HepG2 (cell line): Measurements from ENCODE around the gene TANC1. TPM values are rescaled to one million over a fixed set of nuclear protein-coding genes. Genes with fewer than 3 reads are reported as not detected.

ENCODE experiments used
- ATAC-seq: fragments of 200-7000 bp; cut with Tn5 transposase; 3 replicates; pipeline ENCODE4 v1.9.1; 2020; ENCODE audit warnings: mild to moderate bottlenecking, moderate library complexity
- BruUV-seq: library from RNA; stranded (reverse); fragments of 400-500 nt; replicated peaks from 2 replicates; lab custom pipeline; 2021; lab: Mats Ljungman, UMichigan
- CTCF ChIA-PET: fragments of 300-600 bp; formaldehyde crosslinking; extraction: SDS; loops from one replicate; lab custom pipeline; 2021; ENCODE audit warnings: low total read pairs, inconsistent platforms, low intra/inter-chr PET ratio; lab: Yijun Ruan, JAX
- POLR2A ChIA-PET: fragments of 350-600 bp; sonication (Branson Sonifier 250); formaldehyde crosslinking; loops from one replicate; lab custom pipeline; 2020; ENCODE audit warnings: antibody characterized with exemption, inconsistent platforms; lab: Yijun Ruan, JAX
- DNase-seq: peaks from one replicate; pipeline ENCODE4 v3.0.0-alpha.2; 2015; ENCODE audit warnings: low spot score
- FAIRE-seq: peaks from 3 replicates; lab custom pipeline; 2011; peaks lifted over from hg19 to GRCh38; lab: Jason Lieb, UNC
- H2AFZ ChIP-seq: one replicate; pipeline ENCODE4 v1.6.1; 2011; ENCODE audit warnings: low read length, inconsistent platforms
- H3K27ac ChIP-seq: fragments of 300-600 bp; 3 replicates; pipeline ENCODE4 v1.8.0; 2011; ENCODE audit warnings: mixed run types, mild to moderate bottlenecking, mixed read lengths, low read length, inconsistent platforms; ENCODE audit not compliant: insufficient read depth; ENCODE audit errors: extremely low read length
- H3K27me3 ChIP-seq, 2 experiments: fragments of 200-600 bp in 1 of 2; 2 replicates in 1 of 2; 3 replicates in 1 of 2; pipeline versions ENCODE4 v1.6.0 to v1.8.0; 2011; ENCODE audit warnings: low read length in 2 of 2, mild to moderate bottlenecking in 2 of 2, moderate library complexity in 2 of 2, inconsistent platforms in 1 of 2; ENCODE audit not compliant: insufficient read depth in 2 of 2, control insufficient read depth in 1 of 2
- H3K36me3 ChIP-seq, 2 experiments: fragments of 200-600 bp in 1 of 2; replicated peaks in 1 of 2; 2 replicates in 1 of 2; 3 replicates in 1 of 2; pipeline versions ENCODE4 v1.5.1 to v1.8.0; 2011; ENCODE audit warnings: low read length in 2 of 2, inconsistent platforms in 1 of 2; ENCODE audit not compliant: insufficient read depth in 2 of 2, control insufficient read depth in 1 of 2
- H3K4me1 ChIP-seq: 2 replicates; pipeline ENCODE4 v1.5.1; 2012; ENCODE audit warnings: low read length, inconsistent platforms; ENCODE audit not compliant: insufficient read depth
- H3K4me2 ChIP-seq: 2 replicates; pipeline ENCODE4 v1.6.0; 2011; ENCODE audit warnings: low read depth, low read length, inconsistent platforms
- H3K4me3 ChIP-seq, 3 experiments: fragments of 200-600 bp in 1 of 3; sonication (generic), shearing (Covaris generic) in 1 of 3; replicated peaks in 1 of 3; 2 replicates each; pipeline ENCODE4 v1.5.1; 2011 to 2016; ENCODE audit warnings: low read length in 3 of 3, inconsistent platforms in 2 of 3, low read depth in 2 of 3, mild to moderate bottlenecking in 2 of 3, control low read depth in 1 of 3, mixed read lengths in 1 of 3; ENCODE audit not compliant: insufficient read depth in 1 of 3
- H3K79me2 ChIP-seq: one replicate; pipeline ENCODE4 v1.6.1; 2011; ENCODE audit warnings: low read length, inconsistent platforms; ENCODE audit not compliant: insufficient read depth
- H3K9ac ChIP-seq: 2 replicates; pipeline ENCODE4 v1.6.0; 2011; ENCODE audit warnings: mild to moderate bottlenecking, low read depth, low read length, inconsistent platforms; ENCODE audit not compliant: insufficient read depth
- H3K9me3 ChIP-seq: 2 replicates; pipeline ENCODE4 v1.5.1; 2012; ENCODE audit warnings: mild to moderate bottlenecking, low read length
- H4K20me1 ChIP-seq: 2 replicates; pipeline ENCODE4 v1.6.0; 2011; ENCODE audit warnings: inconsistent platforms, mild to moderate bottlenecking, low read length, moderate library complexity; ENCODE audit not compliant: insufficient read depth
- ATM ChIP-seq: fragments of 450-650 bp; IDR thresholded peaks from 2 replicates; pipeline ENCODE4 v1.7.1; 2017; ENCODE audit warnings: mild to moderate bottlenecking, borderline replicate concordance
- KMT2A ChIP-seq: sonication (generic); formaldehyde crosslinking; IDR thresholded peaks from 2 replicates; pipeline ENCODE4 v1.4.0; 2020; ENCODE audit warnings: missing genetic modification reagents
- NCOA5 ChIP-seq: sonication (generic); formaldehyde crosslinking; IDR thresholded peaks from 2 replicates; pipeline ENCODE4 v1.4.0; 2020; ENCODE audit warnings: missing genetic modification reagents
- SETDB1 ChIP-seq: sonication (generic); formaldehyde crosslinking; IDR thresholded peaks from 2 replicates; pipeline ENCODE4 v1.5.1; 2020; ENCODE audit warnings: missing genetic modification reagents, mild to moderate bottlenecking, borderline replicate concordance
- SRSF4 ChIP-seq: fragments of 200-400 bp; formaldehyde crosslinking; IDR thresholded peaks from one replicate; pipeline ENCODE4 v1.6.1; 2018; ENCODE audit warnings: mild to moderate bottlenecking, low read depth, low read length, moderate library complexity; ENCODE audit not compliant: poor library complexity, severe bottlenecking
- WGBS: methylation state at CpG from one replicate; pipeline ENCODE4 v1.1.6; 2017; ENCODE audit warnings: low lambda C conversion rate; 5-methylcytosine and 5-hydroxymethylcytosine counted together
- in situ Hi-C: cut with HindIII; loops from 2 replicates; pipeline ENCODE4 v1.10.0; 2017; ENCODE audit warnings: low pct_unique_long_range_greater_than_20kb; ENCODE audit not compliant: extremely low pct_ligation_motif_present
- intact Hi-C: fragments of 100-400 bp; cut with micrococcal nuclease; formaldehyde crosslinking; loops from one replicate; pipeline ENCODE4 v1.10.0; 2022; ENCODE audit not compliant: unreplicated experiment
- polyA plus RNA-seq, 8 experiments: library from polyadenylated mRNA; depleted of rRNA in 3 of 8; stranded (reverse) in 7 of 8; unstranded in 1 of 8; fragments of >200 nt; fragmentation: Illumina TruSeq in 4 of 8; extraction: Trizol in 4 of 8; gene quantifications; 2 replicates each; pipeline versions ENCODE4 v1.2.1 to v1.2.3, GENCODE V29; 2011 to 2016; ENCODE audit warnings: low read depth in 4 of 8, missing spikeins in 1 of 8, mixed read lengths in 1 of 8; ENCODE audit not compliant: insufficient read depth in 1 of 8
- total RNA-seq, 5 experiments: library from RNA; depleted of rRNA; stranded (reverse); fragments of >200 nt; fragmentation: Illumina TruSeq; extraction: Trizol; gene quantifications; 2 replicates each; pipeline ENCODE4 v1.2.3, GENCODE V29; 2016; ENCODE audit warnings: low read depth in 1 of 5
- TF ChIP-seq, protein P1 (sequence below): sonication (generic); formaldehyde crosslinking; IDR thresholded peaks from 2 replicates; pipeline ENCODE4 v1.5.0; 2020; ENCODE audit warnings: missing genetic modification reagents, mild to moderate bottlenecking, borderline replicate concordance
- TF ChIP-seq, protein P2 (sequence below): sonication (generic); formaldehyde crosslinking; conservative IDR thresholded peaks from 2 replicates; pipeline ENCODE4 v1.4.0; 2020; ENCODE audit warnings: missing genetic modification reagents
- TF ChIP-seq, protein P3 (sequence below): sonication (generic); formaldehyde crosslinking; IDR thresholded peaks from 2 replicates; pipeline ENCODE4 v1.4.0; 2020; ENCODE audit warnings: mild to moderate bottlenecking, missing genetic modification reagents, borderline replicate concordance

Gene TANC1
- total and polyA plus RNA-seq, 2 of the 13 experiments (the other 11 are each of a cell fraction or from before 2014, with no cell fraction given), result 2.3 to 5.6 TPM

GRCh38 chr2:159044804-159045286, 76.4 kb downstream of the TANC1 start:
- FAIRE-seq (no peak), ATAC-seq (no peak), DNase-seq (no peak)
- Histone ChIP-seq H2AFZ (no peak overlapping the region), H3K9ac (no peak overlapping the region), H3K27ac (no peak overlapping the region), H3K4me1 (no peaks in the 10 kb centered on the region), H3K4me3 (no peak overlapping the region), H3K36me3 (no peaks in the 10 kb centered on the region), H3K4me2 (no peak overlapping the region), H4K20me1 (no peaks in the 10 kb centered on the region), H3K27me3 (no peaks in the 10 kb centered on the region), H3K9me3 (no peaks in the 10 kb centered on the region), H3K79me2 (no peaks in the 10 kb centered on the region)
- TF ChIP-seq KMT2A (CRISPR knock-in tag), result no peak
- TF ChIP-seq SRSF4, result no peak
- TF ChIP-seq ATM, result no peak
- TF ChIP-seq, protein P1, sequence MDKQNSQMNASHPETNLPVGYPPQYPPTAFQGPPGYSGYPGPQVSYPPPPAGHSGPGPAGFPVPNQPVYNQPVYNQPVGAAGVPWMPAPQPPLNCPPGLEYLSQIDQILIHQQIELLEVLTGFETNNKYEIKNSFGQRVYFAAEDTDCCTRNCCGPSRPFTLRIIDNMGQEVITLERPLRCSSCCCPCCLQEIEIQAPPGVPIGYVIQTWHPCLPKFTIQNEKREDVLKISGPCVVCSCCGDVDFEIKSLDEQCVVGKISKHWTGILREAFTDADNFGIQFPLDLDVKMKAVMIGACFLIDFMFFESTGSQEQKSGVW (CRISPR knock-in tag), result no peak
- TF ChIP-seq NCOA5 (CRISPR knock-in tag), result no peak
- TF ChIP-seq, protein P2, sequence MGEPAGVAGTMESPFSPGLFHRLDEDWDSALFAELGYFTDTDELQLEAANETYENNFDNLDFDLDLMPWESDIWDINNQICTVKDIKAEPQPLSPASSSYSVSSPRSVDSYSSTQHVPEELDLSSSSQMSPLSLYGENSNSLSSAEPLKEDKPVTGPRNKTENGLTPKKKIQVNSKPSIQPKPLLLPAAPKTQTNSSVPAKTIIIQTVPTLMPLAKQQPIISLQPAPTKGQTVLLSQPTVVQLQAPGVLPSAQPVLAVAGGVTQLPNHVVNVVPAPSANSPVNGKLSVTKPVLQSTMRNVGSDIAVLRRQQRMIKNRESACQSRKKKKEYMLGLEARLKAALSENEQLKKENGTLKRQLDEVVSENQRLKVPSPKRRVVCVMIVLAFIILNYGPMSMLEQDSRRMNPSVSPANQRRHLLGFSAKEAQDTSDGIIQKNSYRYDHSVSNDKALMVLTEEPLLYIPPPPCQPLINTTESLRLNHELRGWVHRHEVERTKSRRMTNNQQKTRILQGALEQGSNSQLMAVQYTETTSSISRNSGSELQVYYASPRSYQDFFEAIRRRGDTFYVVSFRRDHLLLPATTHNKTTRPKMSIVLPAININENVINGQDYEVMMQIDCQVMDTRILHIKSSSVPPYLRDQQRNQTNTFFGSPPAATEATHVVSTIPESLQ (CRISPR knock-in tag), result no peak
- no peak for TF ChIP-seq SETDB1
- TF ChIP-seq, protein P3, sequence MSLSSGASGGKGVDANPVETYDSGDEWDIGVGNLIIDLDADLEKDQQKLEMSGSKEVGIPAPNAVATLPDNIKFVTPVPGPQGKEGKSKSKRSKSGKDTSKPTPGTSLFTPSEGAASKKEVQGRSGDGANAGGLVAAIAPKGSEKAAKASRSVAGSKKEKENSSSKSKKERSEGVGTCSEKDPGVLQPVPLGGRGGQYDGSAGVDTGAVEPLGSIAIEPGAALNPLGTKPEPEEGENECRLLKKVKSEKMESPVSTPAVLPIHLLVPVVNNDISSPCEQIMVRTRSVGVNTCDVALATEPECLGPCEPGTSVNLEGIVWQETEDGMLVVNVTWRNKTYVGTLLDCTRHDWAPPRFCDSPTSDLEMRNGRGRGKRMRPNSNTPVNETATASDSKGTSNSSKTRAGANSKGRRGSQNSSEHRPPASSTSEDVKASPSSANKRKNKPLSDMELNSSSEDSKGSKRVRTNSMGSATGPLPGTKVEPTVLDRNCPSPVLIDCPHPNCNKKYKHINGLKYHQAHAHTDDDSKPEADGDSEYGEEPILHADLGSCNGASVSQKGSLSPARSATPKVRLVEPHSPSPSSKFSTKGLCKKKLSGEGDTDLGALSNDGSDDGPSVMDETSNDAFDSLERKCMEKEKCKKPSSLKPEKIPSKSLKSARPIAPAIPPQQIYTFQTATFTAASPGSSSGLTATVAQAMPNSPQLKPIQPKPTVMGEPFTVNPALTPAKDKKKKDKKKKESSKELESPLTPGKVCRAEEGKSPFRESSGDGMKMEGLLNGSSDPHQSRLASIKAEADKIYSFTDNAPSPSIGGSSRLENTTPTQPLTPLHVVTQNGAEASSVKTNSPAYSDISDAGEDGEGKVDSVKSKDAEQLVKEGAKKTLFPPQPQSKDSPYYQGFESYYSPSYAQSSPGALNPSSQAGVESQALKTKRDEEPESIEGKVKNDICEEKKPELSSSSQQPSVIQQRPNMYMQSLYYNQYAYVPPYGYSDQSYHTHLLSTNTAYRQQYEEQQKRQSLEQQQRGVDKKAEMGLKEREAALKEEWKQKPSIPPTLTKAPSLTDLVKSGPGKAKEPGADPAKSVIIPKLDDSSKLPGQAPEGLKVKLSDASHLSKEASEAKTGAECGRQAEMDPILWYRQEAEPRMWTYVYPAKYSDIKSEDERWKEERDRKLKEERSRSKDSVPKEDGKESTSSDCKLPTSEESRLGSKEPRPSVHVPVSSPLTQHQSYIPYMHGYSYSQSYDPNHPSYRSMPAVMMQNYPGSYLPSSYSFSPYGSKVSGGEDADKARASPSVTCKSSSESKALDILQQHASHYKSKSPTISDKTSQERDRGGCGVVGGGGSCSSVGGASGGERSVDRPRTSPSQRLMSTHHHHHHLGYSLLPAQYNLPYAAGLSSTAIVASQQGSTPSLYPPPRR (CRISPR knock-in tag), result no peak
- 98% methylated on average over 4 of the region's 4 CpGs for WGBS
- POLR2A ChIA-PET, result no interaction called here
- BruUV-seq, result no TSS peak
- intact Hi-C loops, result no loop called here
- in situ Hi-C loops, result no loop called here
- CTCF ChIA-PET, result no interaction called here
